Measurements from ENCODE around the gene KCNMA1. TPM values are rescaled to one million over a fixed set of nuclear protein-coding genes. Genes with fewer than 3 reads are reported as not detected.
A peak's percentile ranks its signal among the peaks of the same experiment; 100 is the strongest.

KCNMA1 gene
- total and polyA plus RNA-seq, 10 donors: 9.3 to 114 (median 51.5) TPM

DNA sequence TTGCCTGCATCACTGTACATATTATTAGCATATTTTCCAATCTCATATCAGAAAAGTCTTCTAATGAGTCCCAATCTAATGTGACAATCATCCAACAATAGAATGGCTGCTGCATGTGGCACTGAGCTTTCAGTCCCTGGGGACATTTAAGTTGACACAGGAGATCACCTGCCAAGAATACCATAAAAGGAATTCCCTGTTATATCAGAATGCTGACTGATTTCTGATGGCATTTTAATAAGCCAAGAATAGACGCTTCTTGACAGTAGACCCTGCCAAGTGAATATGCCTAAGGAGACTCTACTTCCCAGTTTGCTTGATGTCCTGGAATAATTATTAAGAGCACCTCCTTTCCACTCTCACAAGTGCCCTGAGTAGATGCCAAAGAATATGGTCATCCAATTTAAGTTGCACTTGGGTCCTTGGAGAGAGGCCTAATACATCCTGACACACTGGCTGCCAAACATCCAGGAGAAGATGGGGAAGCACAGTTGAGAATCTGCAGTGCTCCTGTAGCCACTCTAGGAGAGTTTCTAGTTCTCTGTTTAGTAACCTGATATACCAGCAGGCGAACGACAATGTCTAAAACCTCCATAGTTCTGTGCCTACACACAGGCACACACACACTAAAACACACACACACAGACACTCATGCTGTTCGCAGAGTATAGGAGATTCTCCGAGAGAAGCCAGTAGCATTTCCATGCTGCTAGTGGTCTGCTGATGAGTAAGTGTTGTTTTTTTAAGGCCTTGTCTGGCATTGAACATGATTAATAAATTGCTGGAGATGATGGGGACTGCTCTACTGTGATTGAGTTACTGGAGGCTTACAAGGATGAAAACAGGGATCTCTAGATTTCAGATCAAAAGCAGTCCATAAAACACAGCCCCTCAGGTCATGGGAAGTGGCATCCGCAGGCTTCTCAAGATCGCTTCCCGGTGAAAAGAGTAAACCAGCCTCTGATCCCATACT lies 369.6 kb downstream of the KCNMA1 start:
- TF ChIP-seq POLR2A (IDR thresholded peaks at IDR 0.05) (no peak), POLR2AphosphoS5 (IDR thresholded peaks at IDR 0.05) (no peak), CTCF (IDR thresholded peaks at IDR 0.05 in 8 of 11, conservative IDR thresholded peaks at IDR 0.05 in 3 of 11) (no peak)
- no peaks in the 10 kb centered on the region for H3K9me3 ChIP-seq
- H3K27me3 ChIP-seq (replicated peaks in 1 of 7): no peaks in the 10 kb centered on the region
- intact Hi-C loops (cut with DNase I; ENCODE audit: low total_unique reads): no loop called here
- H3K36me3 ChIP-seq: no peaks in the 10 kb centered on the region
- no peak for DNase-seq
- H3K27ac ChIP-seq: no peak overlapping the region
- WGBS, 5 donors: 89 to 94% (median 91%) methylated on average over 7 to 8 of the region's 8 CpGs
- H3K4me3 ChIP-seq: no peak overlapping the region
- peaks cover 0 to 22% (median 6%) of the 10 kb centered on the region in 6 donors for H3K4me1 ChIP-seq

DNA sequence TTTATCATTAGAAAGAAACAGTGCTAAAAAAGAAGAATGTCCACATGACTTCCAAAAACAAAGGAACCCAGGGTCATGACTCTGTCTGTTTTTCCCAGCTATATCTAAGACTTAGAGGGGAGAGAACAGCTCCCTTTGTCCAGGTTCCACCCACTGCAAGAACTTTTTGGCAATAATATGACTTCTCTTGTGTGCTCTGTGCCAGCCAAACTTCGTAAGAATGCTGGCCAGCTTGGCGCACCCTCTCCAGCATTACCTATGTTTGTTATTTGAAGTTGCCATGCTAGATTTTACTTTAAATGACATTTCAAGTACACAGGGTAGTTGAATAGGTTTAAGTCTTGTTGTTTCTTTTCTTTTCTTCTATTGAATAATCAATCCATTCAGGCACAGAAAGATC lies 371.4 kb downstream of the KCNMA1 start:
- peaks cover 0 to 27% (median 6%) of the 10 kb centered on the region in 6 donors for H3K4me1 ChIP-seq

DNA sequence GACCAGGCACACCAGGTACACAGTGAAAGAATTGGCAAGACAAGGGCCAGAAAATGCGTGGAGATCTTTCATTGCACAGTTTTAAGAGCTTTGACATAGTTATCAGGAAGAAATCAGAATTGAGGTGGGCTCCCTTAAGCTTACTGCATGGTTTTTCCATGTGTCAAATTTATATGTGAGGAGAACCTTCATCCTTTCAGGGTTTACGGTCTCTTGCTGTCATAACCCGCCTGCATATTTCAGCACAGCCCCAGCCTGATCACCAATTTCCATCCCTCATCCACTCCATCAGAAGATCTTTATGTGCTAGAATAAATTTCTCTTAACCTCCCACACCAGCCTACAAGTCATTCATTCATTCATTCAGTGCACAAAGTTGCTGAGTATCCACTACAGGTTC lies 373.1 kb downstream of the KCNMA1 start:
- no peaks in the 10 kb centered on the region for H3K9me3 ChIP-seq
- 28 to 56% (median 37%) methylated on average over 3 of the region's 3 CpGs for WGBS, 5 donors
- DNase-seq: no peak
- peak overlapping the region in 3 of 8 donors; percentile 15 to 47 (median 46) for H3K27ac ChIP-seq
- intact Hi-C loops (cut with DNase I; ENCODE audit: low total_unique reads): no loop called here
- H3K4me1 ChIP-seq: peaks cover 0 to 27% (median 6%) of the 10 kb centered on the region in 6 donors
- H3K27me3 ChIP-seq (replicated peaks in 1 of 7): no peaks in the 10 kb centered on the region
- TF ChIP-seq POLR2A (IDR thresholded peaks at IDR 0.05) (no peak), CTCF (IDR thresholded peaks at IDR 0.05 in 8 of 11, conservative IDR thresholded peaks at IDR 0.05 in 3 of 11) (no peak), POLR2AphosphoS5 (IDR thresholded peaks at IDR 0.05) (no peak)
- H3K36me3 ChIP-seq: no peaks in the 10 kb centered on the region
- H3K4me3 ChIP-seq: no peak overlapping the region

More for the DNA sequence above, 371.4 kb downstream of the KCNMA1 start:
- intact Hi-C loops (cut with DNase I; ENCODE audit: low total_unique reads): no loop called here
- H3K27ac ChIP-seq: no peak overlapping the region
- no peaks in the 10 kb centered on the region for H3K27me3 ChIP-seq (replicated peaks in 1 of 7)
- H3K36me3 ChIP-seq: no peaks in the 10 kb centered on the region
- H3K4me3 ChIP-seq: no peak overlapping the region
- H3K9me3 ChIP-seq: no peaks in the 10 kb centered on the region
- no peak for DNase-seq
- WGBS, 5 donors: 88 to 95% (median 92%) methylated on average over 2 of the region's 2 CpGs
- TF ChIP-seq POLR2A (IDR thresholded peaks at IDR 0.05) (no peak), POLR2AphosphoS5 (IDR thresholded peaks at IDR 0.05) (no peak), CTCF (IDR thresholded peaks at IDR 0.05 in 8 of 11, conservative IDR thresholded peaks at IDR 0.05 in 3 of 11) (no peak)

- Histone ChIP-seq H3K9me3 (no peaks in the 10 kb centered on the region), H3K4me1 (peaks cover 0 to 27% (median 6%) of the 10 kb centered on the region in 6 donors), H3K4me3 (no peak overlapping the region), H3K27me3 (replicated peaks in 1 of 7) (no peaks in the 10 kb centered on the region), H3K27ac (peak overlapping the region in 3 of 8 donors; percentile 15 to 47 (median 46)), H3K36me3 (no peaks in the 10 kb centered on the region)
- TF ChIP-seq POLR2AphosphoS5 (IDR thresholded peaks at IDR 0.05) (peak in 1 of 3 donors; percentile 10), CTCF (IDR thresholded peaks at IDR 0.05 in 8 of 11, conservative IDR thresholded peaks at IDR 0.05 in 3 of 11) (no peak), POLR2A (IDR thresholded peaks at IDR 0.05) (no peak)
- DNase-seq: no peak
- intact Hi-C loops (cut with DNase I; ENCODE audit: low total_unique reads): no loop called here
- 23 to 49% (median 41%) methylated on average over 4 of the region's 4 CpGs for WGBS, 5 donors
These were observed 373.5 kb downstream of the KCNMA1 start for GRCh38 chr10:77264107-77264506.
